Measurements from ENCODE around the gene BCCIP.

BCCIP gene

GRCh38 chr10:125882596-125882995, 59.2 kb downstream of the BCCIP start:
- H3K4me1 Mint-ChIP-seq = no peaks in the 10 kb centered on the region
- no peak overlapping the region for H3K4me3 Mint-ChIP-seq
- H3K27ac Mint-ChIP-seq = no peak overlapping the region
- no peak for ATAC-seq
- H3K36me3 Mint-ChIP-seq = peaks cover 36% of the 10 kb centered on the region
- no peaks in the 10 kb centered on the region for H3K27me3 Mint-ChIP-seq
- no peaks in the 10 kb centered on the region for H3K9me3 Mint-ChIP-seq

GRCh38 chr10:125883211-125883610, 59.9 kb downstream of the BCCIP start:
- H3K4me1 Mint-ChIP-seq = no peaks in the 10 kb centered on the region
- no peaks in the 10 kb centered on the region for H3K9me3 Mint-ChIP-seq
- no peak overlapping the region for H3K27ac Mint-ChIP-seq
- no peak for ATAC-seq
- H3K36me3 Mint-ChIP-seq = peaks cover 35% of the 10 kb centered on the region
- H3K27me3 Mint-ChIP-seq = no peaks in the 10 kb centered on the region
- H3K4me3 Mint-ChIP-seq = no peak overlapping the region
